Activated effector memory CD4-positive, alpha-beta T cell treated with anti-CD3 and anti-CD28 coated beads, Interleukin-2, amount 50 U/mL, for 16 hours (primary cell): ENCODE measurements around the gene IL17B.
"Not testable (repeated sequence)": the region's sequence is repeated elsewhere in the genome, so short reads cannot be mapped to it uniquely, and the experiment has no call there.

Experiments used
- DNase-seq: peaks from one replicate; pipeline ENCODE4 v3.0.0-alpha.2; 2020

IL17B gene

GRCh38 chr5:149399775-149400174, 20.7 kb upstream of the IL17B start:
- DNase-seq: no peak

GRCh38 chr5:149398747-149399266, 19.7 kb upstream of the IL17B start:
- DNase-seq: not testable (repeated sequence)

- DNase-seq: no peak
These were observed 18.4 kb upstream of the IL17B start for GRCh38 chr5:149397530-149397929.

GRCh38 chr5:149394996-149395395, 15.9 kb upstream of the IL17B start:
- DNase-seq: not testable (repeated sequence)

- no peak for DNase-seq
These were observed 13.6 kb upstream of the IL17B start for GRCh38 chr5:149392718-149393117.

GRCh38 chr5:149391524-149391923, 12.4 kb upstream of the IL17B start:
- no peak for DNase-seq

GRCh38 chr5:149391076-149391475, 12.0 kb upstream of the IL17B start:
- not testable (repeated sequence) for DNase-seq

- no peak for DNase-seq
These were observed 10.7 kb upstream of the IL17B start for GRCh38 chr5:149389552-149390495.

- no peak for DNase-seq
These were observed 9.6 kb upstream of the IL17B start for GRCh38 chr5:149388498-149389190.

GRCh38 chr5:149387982-149388381, 8.9 kb upstream of the IL17B start:
- DNase-seq: no peak

- no peak for DNase-seq
These were observed 8.1 kb upstream of the IL17B start for GRCh38 chr5:149387081-149387631.

- no peak for DNase-seq
These were observed 7.1 kb upstream of the IL17B start for GRCh38 chr5:149386166-149386565.

- no peak for DNase-seq
These were observed 4.3 kb upstream of the IL17B start for GRCh38 chr5:149383399-149383798.

GRCh38 chr5:149382517-149383220, 3.6 kb upstream of the IL17B start:
- DNase-seq: no peak

GRCh38 chr5:149381986-149382338, 2.9 kb upstream of the IL17B start:
- DNase-seq: peak; percentile 92

- no peak for DNase-seq
These were observed 2.3 kb upstream of the IL17B start for GRCh38 chr5:149381261-149381985.

- peak; percentile 61 for DNase-seq
These were observed 1.5 kb upstream of the IL17B start for GRCh38 chr5:149380466-149381121.

- no peak for DNase-seq
These were observed 804 bp upstream of the IL17B start for GRCh38 chr5:149379818-149380374.

- DNase-seq: peak; percentile 48
These were observed 761 bp downstream of the IL17B start for GRCh38 chr5:149378241-149378820.

- DNase-seq: no peak
These were observed 2.2 kb downstream of the IL17B start for GRCh38 chr5:149376711-149377447.
